ENCODE data around the gene PPARG. TPM values are rescaled to one million over a fixed set of nuclear protein-coding genes. Genes with fewer than 3 reads are reported as not detected.

PPARG gene
- total and polyA plus RNA-seq, 4 donors: 5.2 to 15.7 (median 7.0) TPM

GRCh38 chr3:12383218-12383617 lies 94.3 kb downstream of the PPARG start:
- H3K4me1 ChIP-seq (ENCODE audit: control insufficient read depth in 4 of 4, insufficient read depth in 4 of 4, low read length in 3 of 4): peaks cover 0 to 8% (median 4%) of the 10 kb centered on the region in 4 donors
- no peak overlapping the region for H3K27ac ChIP-seq (ENCODE audit: low read depth in 1 of 2, low read length in 2 of 2)
- no peaks in the 10 kb centered on the region for H3K9me3 ChIP-seq (ENCODE audit: control insufficient read depth in 4 of 4, low read length in 3 of 4)
- H3K27me3 ChIP-seq (ENCODE audit: control insufficient read depth in 4 of 4, insufficient read depth in 4 of 4, low read length in 3 of 4): no peaks in the 10 kb centered on the region
- TF ChIP-seq RXRA (IDR thresholded peaks at IDR 0.05) (no peak), NR2F2 (IDR thresholded peaks at IDR 0.05) (no peak), FOXA2 (IDR thresholded peaks at IDR 0.05) (no peak), MAX (IDR thresholded peaks at IDR 0.05) (no peak), RAD21 (IDR thresholded peaks at IDR 0.05) (no peak), HNF4G (IDR thresholded peaks at IDR 0.05) (no peak), FOXA1 (IDR thresholded peaks at IDR 0.05) (no peak), YY1 (IDR thresholded peaks at IDR 0.05) (no peak), ATF3 (IDR thresholded peaks at IDR 0.05) (no peak), GABPA (IDR thresholded peaks at IDR 0.05 in 1 of 2, conservative IDR thresholded peaks at IDR 0.05 in 1 of 2) (no peak), HNF4A (conservative IDR thresholded peaks at IDR 0.05) (no peak), EGR1 (IDR thresholded peaks at IDR 0.05; ENCODE audit: low read depth in 2 of 2) (no peak), CTCF (IDR thresholded peaks at IDR 0.05; ENCODE audit: low read depth, low read length, missing input control) (no peak), REST (IDR thresholded peaks at IDR 0.05) (no peak), SP1 (IDR thresholded peaks at IDR 0.05) (no peak), TAF1 (conservative IDR thresholded peaks at IDR 0.05) (no peak), JUND (IDR thresholded peaks at IDR 0.05) (no peak)
- 85% methylated on average over 2 of the region's 2 CpGs for WGBS
- no peak overlapping the region for H3K4me3 ChIP-seq (ENCODE audit: low read depth in 1 of 3, low read length in 3 of 3)
- no peak overlapping the region for H3K9ac ChIP-seq (ENCODE audit: low read depth in 1 of 2, low read length in 2 of 2)
- no peak for DNase-seq (ENCODE audit: low spot score)
- peaks cover 0 to 7% (median 1%) of the 10 kb centered on the region in 4 donors for H3K36me3 ChIP-seq (ENCODE audit: control insufficient read depth in 4 of 4, insufficient read depth in 3 of 4, low read depth in 1 of 4, low read length in 3 of 4)

GRCh38 chr3:12384451-12385233 lies 95.8 kb downstream of the PPARG start:
- Histone ChIP-seq H3K27ac (ENCODE audit: low read depth in 1 of 2, low read length in 2 of 2) (no peak overlapping the region), H3K9me3 (ENCODE audit: control insufficient read depth in 4 of 4, low read length in 3 of 4) (no peaks in the 10 kb centered on the region), H3K4me1 (ENCODE audit: control insufficient read depth in 4 of 4, insufficient read depth in 4 of 4, low read length in 3 of 4) (peaks cover 0 to 7% (median 4%) of the 10 kb centered on the region in 4 donors), H3K4me3 (ENCODE audit: low read depth in 1 of 3, low read length in 3 of 3) (no peak overlapping the region), H3K27me3 (ENCODE audit: control insufficient read depth in 4 of 4, insufficient read depth in 4 of 4, low read length in 3 of 4) (no peaks in the 10 kb centered on the region), H3K9ac (ENCODE audit: low read depth in 1 of 2, low read length in 2 of 2) (no peak overlapping the region), H3K36me3 (ENCODE audit: control insufficient read depth in 4 of 4, insufficient read depth in 3 of 4, low read depth in 1 of 4, low read length in 3 of 4) (peaks cover 0 to 7% (median 1%) of the 10 kb centered on the region in 4 donors)
- WGBS: 92% methylated on average over 1 of the region's 1 CpG
- DNase-seq (ENCODE audit: low spot score): no peak
- TF ChIP-seq FOXA2 (IDR thresholded peaks at IDR 0.05) (no peak), HNF4A (conservative IDR thresholded peaks at IDR 0.05) (no peak), GABPA (IDR thresholded peaks at IDR 0.05 in 1 of 2, conservative IDR thresholded peaks at IDR 0.05 in 1 of 2) (no peak), ZBTB33 (IDR thresholded peaks at IDR 0.05) (no peak), MAX (IDR thresholded peaks at IDR 0.05) (no peak), ATF3 (IDR thresholded peaks at IDR 0.05) (no peak), SP1 (IDR thresholded peaks at IDR 0.05) (no peak), RXRA (IDR thresholded peaks at IDR 0.05) (no peak), YY1 (IDR thresholded peaks at IDR 0.05) (no peak), REST (IDR thresholded peaks at IDR 0.05) (no peak), TAF1 (conservative IDR thresholded peaks at IDR 0.05) (no peak), JUND (IDR thresholded peaks at IDR 0.05) (no peak), EGR1 (IDR thresholded peaks at IDR 0.05; ENCODE audit: low read depth in 2 of 2) (no peak)
